ENCODE results near the gene HNRNPH3.

HNRNPH3 gene, protein sequence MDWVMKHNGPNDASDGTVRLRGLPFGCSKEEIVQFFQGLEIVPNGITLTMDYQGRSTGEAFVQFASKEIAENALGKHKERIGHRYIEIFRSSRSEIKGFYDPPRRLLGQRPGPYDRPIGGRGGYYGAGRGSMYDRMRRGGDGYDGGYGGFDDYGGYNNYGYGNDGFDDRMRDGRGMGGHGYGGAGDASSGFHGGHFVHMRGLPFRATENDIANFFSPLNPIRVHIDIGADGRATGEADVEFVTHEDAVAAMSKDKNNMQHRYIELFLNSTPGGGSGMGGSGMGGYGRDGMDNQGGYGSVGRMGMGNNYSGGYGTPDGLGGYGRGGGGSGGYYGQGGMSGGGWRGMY

DNA sequence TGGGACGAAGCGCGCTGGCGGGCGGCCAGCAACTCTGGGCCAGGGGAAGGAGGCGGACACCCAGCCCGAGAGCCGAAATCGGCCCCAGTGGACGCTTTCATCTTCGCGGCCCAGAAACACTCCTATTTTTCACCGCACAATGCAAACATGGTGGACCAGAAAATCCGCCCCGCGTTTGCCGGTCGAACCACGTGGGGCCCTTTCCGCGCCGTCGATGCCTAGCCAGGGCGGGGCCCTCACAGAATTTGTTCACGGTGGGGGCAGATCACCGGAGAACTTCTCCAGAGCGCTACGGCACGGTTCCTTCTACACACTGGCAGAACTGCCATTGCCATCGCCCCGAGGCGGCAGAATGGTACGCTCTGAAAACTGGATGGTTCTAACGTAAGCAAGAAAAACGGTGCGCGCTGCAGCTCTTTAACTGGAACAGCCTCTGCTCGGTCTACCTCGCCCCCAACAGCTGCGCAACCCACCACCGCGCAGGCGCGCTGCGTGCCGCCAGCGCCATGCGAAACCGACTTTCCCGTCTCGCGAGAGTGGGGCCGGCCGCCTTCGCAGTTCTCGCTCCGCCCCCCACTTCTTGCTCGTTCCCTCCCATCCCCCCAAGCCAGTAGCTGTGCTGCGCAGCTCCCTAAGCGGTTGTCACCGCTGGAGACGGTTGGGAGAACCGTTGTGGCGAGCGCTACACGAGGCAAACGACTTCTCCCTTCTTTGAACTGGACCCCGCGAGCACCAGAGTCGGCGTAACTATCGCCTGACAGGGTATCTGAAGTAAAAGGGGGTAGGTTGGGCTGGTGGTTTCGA lies at the start of gene HNRNPH3:
Gene HNRNPH3, plus strand, starts transcription at position 610 of the 804 bp plus-strand sequence. CDS start 5,158 bp downstream, outside the sequence.
- H3K27ac ChIP-seq (ENCODE audit: extremely low read depth, low read depth, low read length) = peak within 1 kb of the TSS; percentile 97
- peaks cover 9% of the 10 kb centered on the region for H3K4me1 ChIP-seq (ENCODE audit: control insufficient read depth, insufficient read depth, low read length)
- TF ChIP-seq, protein P1, sequence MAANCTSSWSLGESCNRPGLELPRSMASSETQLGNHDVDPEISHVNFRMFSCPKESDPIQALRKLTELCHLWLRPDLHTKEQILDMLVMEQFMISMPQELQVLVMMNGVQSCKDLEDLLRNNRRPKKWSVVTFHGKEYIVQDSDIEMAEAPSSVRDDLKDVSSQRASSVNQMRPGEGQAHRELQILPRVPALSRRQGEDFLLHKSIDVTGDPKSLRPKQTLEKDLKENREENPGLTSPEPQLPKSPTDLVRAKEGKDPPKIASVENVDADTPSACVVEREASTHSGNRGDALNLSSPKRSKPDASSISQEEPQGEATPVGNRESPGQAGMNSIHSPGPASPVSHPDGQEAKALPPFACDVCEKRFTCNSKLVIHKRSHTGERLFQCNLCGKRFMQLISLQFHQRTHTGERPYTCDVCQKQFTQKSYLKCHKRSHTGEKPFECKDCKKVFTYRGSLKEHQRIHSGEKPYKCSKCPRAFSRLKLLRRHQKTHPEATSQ (tag by site-specific recombination; IDR thresholded peaks at IDR 0.05) = no peak
- TF ChIP-seq ZNF274 (IDR thresholded peaks at IDR 0.05; ENCODE audit: low read length) (no peak), ZNF274 (tag by site-specific recombination; IDR thresholded peaks at IDR 0.05; ENCODE audit: borderline replicate concordance) (no peak), ZFHX2 (tag by site-specific recombination; conservative IDR thresholded peaks at IDR 0.05) (peak; percentile 94), ZBTB1 (tag by site-specific recombination; IDR thresholded peaks at IDR 0.05) (peak; percentile 49; the same call in 1 of the 2 replicates), ZNF223 (tag by site-specific recombination; IDR thresholded peaks at IDR 0.05) (0 out of 2 replicates have a peak, but pooled peaks have one; percentile 9), ZNF529 (tag by site-specific recombination; IDR thresholded peaks at IDR 0.05; ENCODE audit: insufficient replicate concordance) (no peak), KLF16 (tag by site-specific recombination; IDR thresholded peaks at IDR 0.05) (peak; percentile 99), GFI1B (tag by site-specific recombination; IDR thresholded peaks at IDR 0.05) (no peak), ZNF16 (tag by site-specific recombination; IDR thresholded peaks at IDR 0.05; ENCODE audit: low read depth) (no peak), ZNF660 (tag by site-specific recombination; IDR thresholded peaks at IDR 0.05) (peak; percentile 75; the same call in 1 of the 2 replicates), ZNF335 (tag by site-specific recombination; conservative IDR thresholded peaks at IDR 0.05) (peak; percentile 83), KLF10 (tag by site-specific recombination; IDR thresholded peaks at IDR 0.05) (peak; percentile 49), ZBTB21 (tag by site-specific recombination; IDR thresholded peaks at IDR 0.05) (peak; percentile 30; the same call in 1 of the 2 replicates), SETDB1 (IDR thresholded peaks at IDR 0.05; ENCODE audit: insufficient read length, low read length) (no peak), ZNF654 (tag by site-specific recombination; IDR thresholded peaks at IDR 0.05; ENCODE audit: low read depth) (no peak), ZNF837 (tag by site-specific recombination; IDR thresholded peaks at IDR 0.05) (no peak; the same call in 1 of the 2 replicates), KLF8 (tag by site-specific recombination; IDR thresholded peaks at IDR 0.05) (peak; percentile 81)
- TF ChIP-seq, protein P2, sequence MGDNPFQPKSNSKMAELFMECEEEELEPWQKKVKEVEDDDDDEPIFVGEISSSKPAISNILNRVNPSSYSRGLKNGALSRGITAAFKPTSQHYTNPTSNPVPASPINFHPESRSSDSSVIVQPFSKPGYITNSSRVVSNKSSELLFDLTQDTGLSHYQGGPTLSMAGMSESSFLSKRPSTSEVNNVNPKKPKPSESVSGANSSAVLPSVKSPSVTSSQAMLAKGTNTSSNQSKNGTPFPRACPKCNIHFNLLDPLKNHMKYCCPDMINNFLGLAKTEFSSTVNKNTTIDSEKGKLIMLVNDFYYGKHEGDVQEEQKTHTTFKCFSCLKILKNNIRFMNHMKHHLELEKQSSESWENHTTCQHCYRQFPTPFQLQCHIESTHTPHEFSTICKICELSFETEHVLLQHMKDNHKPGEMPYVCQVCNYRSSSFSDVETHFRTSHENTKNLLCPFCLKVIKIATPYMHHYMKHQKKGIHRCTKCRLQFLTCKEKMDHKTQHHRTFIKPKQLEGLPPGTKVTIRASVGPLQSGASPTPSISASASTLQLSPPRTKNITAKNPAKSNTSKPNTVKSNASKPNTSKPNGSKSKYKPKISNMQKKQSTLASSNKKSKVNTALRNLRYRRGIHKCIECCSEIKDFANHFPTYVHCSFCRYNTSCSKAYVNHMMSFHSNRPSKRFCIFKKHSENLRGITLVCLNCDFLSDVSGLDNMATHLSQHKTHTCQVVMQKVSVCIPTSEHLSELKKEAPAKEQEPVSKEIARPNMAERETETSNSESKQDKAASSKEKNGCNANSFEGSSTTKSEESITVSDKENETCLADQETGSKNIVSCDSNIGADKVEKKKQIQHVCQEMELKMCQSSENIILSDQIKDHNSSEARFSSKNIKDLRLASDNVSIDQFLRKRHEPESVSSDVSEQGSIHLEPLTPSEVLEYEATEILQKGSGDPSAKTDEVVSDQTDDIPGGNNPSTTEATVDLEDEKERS (tag by site-specific recombination; IDR thresholded peaks at IDR 0.05) = no peak
- TF ChIP-seq, protein P3, sequence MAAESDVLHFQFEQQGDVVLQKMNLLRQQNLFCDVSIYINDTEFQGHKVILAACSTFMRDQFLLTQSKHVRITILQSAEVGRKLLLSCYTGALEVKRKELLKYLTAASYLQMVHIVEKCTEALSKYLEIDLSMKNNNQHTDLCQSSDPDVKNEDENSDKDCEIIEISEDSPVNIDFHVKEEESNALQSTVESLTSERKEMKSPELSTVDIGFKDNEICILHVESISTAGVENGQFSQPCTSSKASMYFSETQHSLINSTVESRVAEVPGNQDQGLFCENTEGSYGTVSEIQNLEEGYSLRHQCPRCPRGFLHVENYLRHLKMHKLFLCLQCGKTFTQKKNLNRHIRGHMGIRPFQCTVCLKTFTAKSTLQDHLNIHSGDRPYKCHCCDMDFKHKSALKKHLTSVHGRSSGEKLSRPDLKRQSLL (tag by site-specific recombination; IDR thresholded peaks at IDR 0.05) = no peak
- TF ChIP-seq, protein P4, sequence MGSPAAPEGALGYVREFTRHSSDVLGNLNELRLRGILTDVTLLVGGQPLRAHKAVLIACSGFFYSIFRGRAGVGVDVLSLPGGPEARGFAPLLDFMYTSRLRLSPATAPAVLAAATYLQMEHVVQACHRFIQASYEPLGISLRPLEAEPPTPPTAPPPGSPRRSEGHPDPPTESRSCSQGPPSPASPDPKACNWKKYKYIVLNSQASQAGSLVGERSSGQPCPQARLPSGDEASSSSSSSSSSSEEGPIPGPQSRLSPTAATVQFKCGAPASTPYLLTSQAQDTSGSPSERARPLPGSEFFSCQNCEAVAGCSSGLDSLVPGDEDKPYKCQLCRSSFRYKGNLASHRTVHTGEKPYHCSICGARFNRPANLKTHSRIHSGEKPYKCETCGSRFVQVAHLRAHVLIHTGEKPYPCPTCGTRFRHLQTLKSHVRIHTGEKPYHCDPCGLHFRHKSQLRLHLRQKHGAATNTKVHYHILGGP (tag by site-specific recombination; IDR thresholded peaks at IDR 0.05) = no peak
- TF ChIP-seq, protein P5, sequence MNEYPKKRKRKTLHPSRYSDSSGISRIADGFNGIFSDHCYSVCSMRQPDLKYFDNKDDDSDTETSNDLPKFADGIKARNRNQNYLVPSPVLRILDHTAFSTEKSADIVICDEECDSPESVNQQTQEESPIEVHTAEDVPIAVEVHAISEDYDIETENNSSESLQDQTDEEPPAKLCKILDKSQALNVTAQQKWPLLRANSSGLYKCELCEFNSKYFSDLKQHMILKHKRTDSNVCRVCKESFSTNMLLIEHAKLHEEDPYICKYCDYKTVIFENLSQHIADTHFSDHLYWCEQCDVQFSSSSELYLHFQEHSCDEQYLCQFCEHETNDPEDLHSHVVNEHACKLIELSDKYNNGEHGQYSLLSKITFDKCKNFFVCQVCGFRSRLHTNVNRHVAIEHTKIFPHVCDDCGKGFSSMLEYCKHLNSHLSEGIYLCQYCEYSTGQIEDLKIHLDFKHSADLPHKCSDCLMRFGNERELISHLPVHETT (tag by site-specific recombination; IDR thresholded peaks at IDR 0.05) = peak; percentile 50
- TF ChIP-seq, protein P6, sequence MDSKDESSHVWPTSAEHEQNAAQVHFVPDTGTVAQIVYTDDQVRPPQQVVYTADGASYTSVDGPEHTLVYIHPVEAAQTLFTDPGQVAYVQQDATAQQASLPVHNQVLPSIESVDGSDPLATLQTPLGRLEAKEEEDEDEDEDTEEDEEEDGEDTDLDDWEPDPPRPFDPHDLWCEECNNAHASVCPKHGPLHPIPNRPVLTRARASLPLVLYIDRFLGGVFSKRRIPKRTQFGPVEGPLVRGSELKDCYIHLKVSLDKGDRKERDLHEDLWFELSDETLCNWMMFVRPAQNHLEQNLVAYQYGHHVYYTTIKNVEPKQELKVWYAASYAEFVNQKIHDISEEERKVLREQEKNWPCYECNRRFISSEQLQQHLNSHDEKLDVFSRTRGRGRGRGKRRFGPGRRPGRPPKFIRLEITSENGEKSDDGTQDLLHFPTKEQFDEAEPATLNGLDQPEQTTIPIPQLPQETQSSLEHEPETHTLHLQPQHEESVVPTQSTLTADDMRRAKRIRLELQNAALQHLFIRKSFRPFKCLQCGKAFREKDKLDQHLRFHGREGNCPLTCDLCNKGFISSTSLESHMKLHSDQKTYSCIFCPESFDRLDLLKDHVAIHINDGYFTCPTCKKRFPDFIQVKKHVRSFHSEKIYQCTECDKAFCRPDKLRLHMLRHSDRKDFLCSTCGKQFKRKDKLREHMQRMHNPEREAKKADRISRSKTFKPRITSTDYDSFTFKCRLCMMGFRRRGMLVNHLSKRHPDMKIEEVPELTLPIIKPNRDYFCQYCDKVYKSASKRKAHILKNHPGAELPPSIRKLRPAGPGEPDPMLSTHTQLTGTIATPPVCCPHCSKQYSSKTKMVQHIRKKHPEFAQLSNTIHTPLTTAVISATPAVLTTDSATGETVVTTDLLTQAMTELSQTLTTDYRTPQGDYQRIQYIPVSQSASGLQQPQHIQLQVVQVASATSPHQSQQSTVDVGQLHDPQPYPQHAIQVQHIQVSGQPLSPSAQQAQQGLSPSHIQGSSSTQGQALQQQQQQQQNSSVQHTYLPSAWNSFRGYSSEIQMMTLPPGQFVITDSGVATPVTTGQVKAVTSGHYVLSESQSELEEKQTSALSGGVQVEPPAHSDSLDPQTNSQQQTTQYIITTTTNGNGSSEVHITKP (tag by site-specific recombination; IDR thresholded peaks at IDR 0.05) = peak; percentile 99

More for the DNA sequence above, at the start of gene HNRNPH3:
- ChIA-PET CTCF (interaction anchor here (0.6 to 1.0 kb wide), 2 partner anchors 120 to 249 kb away, joined by 3 read pairs; no protein-coding TSS in a partner anchor), POLR2A (interaction anchor here (0.5 to 2.0 kb wide), 30 partner anchors 8 to 625 kb away, joined by 3 to 20 read pairs (median 4); partner anchors contain the start of genes ATOH7, DDX21, HERC4 and SIRT1)
- H3K36me3 ChIP-seq (ENCODE audit: control insufficient read depth in 2 of 2, insufficient read depth in 1 of 2, low read length in 2 of 2) = peaks cover 0 to 13% of the 10 kb centered on the region in 2 experiments; a peak in 2 of 3 replicates
- H3K4me3 ChIP-seq (ENCODE audit: low read depth, low read length) = peak within 1 kb of the TSS; percentile 89
- H3K9me3 ChIP-seq (ENCODE audit: control insufficient read depth, insufficient read depth, low read depth, low read length) = no peaks in the 10 kb centered on the region

Measured in HEK293 (cell line).